ENCODE measurements around the gene MTM1. TPM values are rescaled to one million over a fixed set of nuclear protein-coding genes. Genes with fewer than 3 reads are reported as not detected.

Gene MTM1
- polyA plus RNA-seq, 1 donor from 2014 or later = 15.0 TPM

DNA sequence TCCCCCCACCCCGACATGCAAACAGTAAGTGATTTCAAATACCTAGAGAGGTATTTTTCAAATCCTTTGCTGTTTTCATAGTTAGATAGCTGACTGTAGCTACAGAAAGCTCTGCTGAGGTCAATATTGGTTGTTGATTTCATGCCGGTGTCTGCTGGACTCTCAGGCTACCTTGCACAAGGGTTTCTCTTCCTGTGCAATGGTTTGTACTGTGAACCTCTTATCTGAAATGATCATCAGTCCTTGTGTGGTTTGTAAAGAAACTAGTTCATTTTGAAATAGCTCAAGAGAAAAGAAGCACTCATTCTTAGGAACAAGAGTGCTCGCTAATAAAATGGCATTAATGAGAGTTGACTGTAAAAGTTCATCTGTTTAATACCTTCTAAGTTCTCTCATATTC, 2.1 kb downstream of the MTM1 start:
- Mint-ChIP-seq H3K4me1 (peaks cover 40 to 67% (median 56%) of the 10 kb centered on the region in 3 donors), H3K9me3 (peaks cover 0 to 4% (median 0%) of the 10 kb centered on the region in 3 donors), H3K4me3 (peak overlapping the region; percentile 50 to 96 (median 86)), H3K27ac (peak overlapping the region; percentile 73 to 92 (median 87)), H3K36me3 (no peaks in the 10 kb centered on the region), H3K27me3 (peaks cover 2% of the 10 kb centered on the region)

DNA sequence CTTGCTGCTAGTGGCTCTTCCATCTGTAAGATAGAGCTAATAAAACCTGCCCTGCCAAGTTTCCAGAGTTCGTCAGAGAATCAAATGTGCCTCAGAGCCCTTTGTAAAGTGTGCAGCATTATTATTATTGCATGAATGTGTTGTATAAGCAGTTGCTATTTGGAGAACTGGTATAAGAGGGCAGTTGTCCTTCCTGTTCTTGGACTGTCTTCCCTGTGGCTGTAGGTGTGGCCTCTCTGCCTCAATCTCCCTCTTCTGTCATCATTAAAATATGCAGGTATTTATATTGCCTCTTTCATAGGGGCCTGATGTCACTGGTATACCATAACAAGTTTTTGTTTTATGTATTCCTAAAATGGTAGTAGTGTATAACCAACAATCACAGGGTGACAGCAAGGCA, 3.8 kb downstream of the MTM1 start:
- H3K9me3 Mint-ChIP-seq = peaks cover 0 to 4% (median 0%) of the 10 kb centered on the region in 3 donors
- peak overlapping the region; percentile 12 to 92 (median 86) for H3K27ac Mint-ChIP-seq
- H3K27me3 Mint-ChIP-seq = peaks cover 2% of the 10 kb centered on the region
- H3K4me3 Mint-ChIP-seq = peak overlapping the region in 3 of 4 donors; percentile 72 to 96 (median 83)
- H3K4me1 Mint-ChIP-seq = peaks cover 48 to 79% (median 65%) of the 10 kb centered on the region in 3 donors
- no peaks in the 10 kb centered on the region for H3K36me3 Mint-ChIP-seq

DNA sequence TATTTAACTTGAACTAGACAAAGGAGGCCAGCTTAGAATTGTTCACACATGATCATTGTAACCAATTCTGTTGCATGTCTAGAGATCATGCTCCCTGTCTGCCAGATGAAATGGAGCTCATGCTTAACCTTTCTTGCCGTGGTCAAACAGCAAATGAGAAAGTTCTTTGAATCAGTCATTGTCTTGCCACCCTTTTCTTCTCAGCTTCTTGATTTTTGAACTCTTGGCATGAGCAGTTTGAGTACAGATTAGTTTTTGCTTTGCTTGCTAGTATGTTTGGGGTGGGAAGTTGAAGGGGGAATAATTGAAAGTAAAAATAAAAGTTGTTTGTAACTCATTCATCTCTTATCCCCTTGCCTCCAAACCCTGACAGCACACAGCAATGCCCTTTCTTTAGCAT, 4.7 kb downstream of the MTM1 start:
- peaks cover 2% of the 10 kb centered on the region for H3K27me3 Mint-ChIP-seq
- no peaks in the 10 kb centered on the region for H3K36me3 Mint-ChIP-seq
- H3K4me1 Mint-ChIP-seq = peaks cover 45 to 75% (median 67%) of the 10 kb centered on the region in 3 donors
- H3K27ac Mint-ChIP-seq = peak overlapping the region; percentile 31 to 80 (median 60)
- peak overlapping the region; percentile 25 to 96 (median 56) for H3K4me3 Mint-ChIP-seq
- no peaks in the 10 kb centered on the region for H3K9me3 Mint-ChIP-seq

DNA sequence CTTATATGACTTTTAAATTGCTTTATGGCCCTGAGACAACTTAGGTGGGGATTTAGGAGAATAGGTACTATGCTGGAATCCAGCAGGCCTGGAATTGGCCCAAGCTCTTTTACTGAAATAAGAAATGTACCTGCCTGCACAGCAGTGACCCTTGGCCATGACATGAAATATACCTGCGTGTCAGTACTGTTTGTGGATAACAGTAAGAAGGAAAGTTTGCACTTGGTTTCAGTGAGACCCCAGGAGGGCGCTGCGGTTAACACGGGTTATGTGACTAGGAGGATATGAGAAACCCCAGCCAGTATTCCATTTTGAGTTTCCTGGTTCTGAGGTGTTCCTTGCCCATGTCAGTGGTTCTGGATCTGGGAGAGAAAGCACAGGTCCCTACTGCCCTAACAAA, 5.3 kb downstream of the MTM1 start:
- H3K36me3 Mint-ChIP-seq = no peaks in the 10 kb centered on the region
- H3K27me3 Mint-ChIP-seq = peaks cover 2% of the 10 kb centered on the region
- H3K4me1 Mint-ChIP-seq = peaks cover 44 to 74% (median 67%) of the 10 kb centered on the region in 3 donors
- H3K4me3 Mint-ChIP-seq = peak overlapping the region in 3 of 4 donors; percentile 47 to 96 (median 65)
- peak overlapping the region; percentile 60 to 80 (median 74) for H3K27ac Mint-ChIP-seq
- H3K9me3 Mint-ChIP-seq = no peaks in the 10 kb centered on the region

DNA sequence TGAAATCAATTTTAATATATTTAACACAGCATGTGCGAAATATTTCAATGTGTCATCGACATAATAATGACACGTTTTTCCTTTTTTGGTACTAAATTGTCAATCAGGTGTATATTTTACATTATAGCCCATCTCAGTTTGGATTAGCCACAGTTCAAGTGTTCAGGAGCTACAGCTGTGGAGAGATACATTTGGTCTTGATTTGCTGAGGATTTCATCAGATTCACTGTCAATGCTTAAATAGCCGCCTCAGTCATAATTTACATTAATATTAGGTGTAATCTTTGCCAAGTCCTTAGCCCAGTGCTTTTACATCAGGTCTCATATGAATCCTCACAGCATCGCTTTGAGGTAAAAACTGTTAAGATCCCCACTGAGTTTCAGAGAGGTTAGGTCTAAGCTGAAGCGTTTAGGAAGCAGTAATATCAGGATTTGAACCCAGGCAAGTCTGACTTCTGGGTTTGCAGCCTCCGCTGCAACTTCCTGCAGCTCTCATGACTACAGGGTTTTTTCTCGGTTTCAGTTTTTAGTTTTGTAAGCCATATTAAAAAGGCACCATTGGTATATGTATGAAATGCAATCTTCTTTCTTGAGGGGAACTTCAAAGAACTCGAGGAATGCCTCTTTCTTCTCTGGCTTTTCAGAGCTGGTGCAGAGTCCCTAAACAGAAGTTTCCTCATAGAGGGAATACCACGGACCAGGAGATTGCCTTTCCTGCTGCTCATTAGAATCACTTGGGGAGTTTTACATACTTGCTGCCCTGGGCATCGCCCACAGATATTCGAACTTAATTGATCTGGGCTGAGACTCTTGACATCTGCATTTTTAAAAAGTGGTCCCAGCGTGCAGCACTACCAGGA, 6.4 kb downstream of the MTM1 start:
- Mint-ChIP-seq H3K36me3 (no peaks in the 10 kb centered on the region), H3K9me3 (no peaks in the 10 kb centered on the region), H3K4me1 (peaks cover 44 to 66% (median 63%) of the 10 kb centered on the region in 3 donors), H3K27me3 (peaks cover 2% of the 10 kb centered on the region), H3K27ac (peak overlapping the region; percentile 63 to 82 (median 80)), H3K4me3 (peak overlapping the region; percentile 13 to 91 (median 68))

DNA sequence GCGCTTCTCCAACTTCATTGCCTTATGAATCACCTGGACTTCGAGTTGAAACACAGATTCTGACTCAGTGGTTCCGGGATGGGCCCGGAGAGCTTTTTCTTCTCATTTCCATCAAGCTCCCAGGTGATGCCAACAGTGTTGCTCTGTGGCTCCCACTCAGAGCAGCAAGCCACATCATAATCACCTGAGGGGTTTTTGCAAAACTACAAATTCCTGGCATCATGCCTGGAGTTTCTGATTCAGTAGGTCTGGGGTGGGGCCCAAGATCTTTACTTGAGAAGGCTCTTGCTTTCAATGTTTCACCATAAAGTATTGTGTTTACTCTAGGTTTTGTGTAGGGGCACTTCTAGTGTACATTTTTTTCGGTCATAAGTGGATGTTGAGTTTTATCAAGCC, 7.0 kb downstream of the MTM1 start:
- Mint-ChIP-seq H3K4me1 (peaks cover 44 to 61% (median 58%) of the 10 kb centered on the region in 3 donors), H3K9me3 (no peaks in the 10 kb centered on the region), H3K27me3 (peaks cover 2% of the 10 kb centered on the region), H3K4me3 (peak overlapping the region; percentile 13 to 91 (median 68)), H3K27ac (peak overlapping the region; percentile 63 to 82 (median 80)), H3K36me3 (no peaks in the 10 kb centered on the region)

DNA sequence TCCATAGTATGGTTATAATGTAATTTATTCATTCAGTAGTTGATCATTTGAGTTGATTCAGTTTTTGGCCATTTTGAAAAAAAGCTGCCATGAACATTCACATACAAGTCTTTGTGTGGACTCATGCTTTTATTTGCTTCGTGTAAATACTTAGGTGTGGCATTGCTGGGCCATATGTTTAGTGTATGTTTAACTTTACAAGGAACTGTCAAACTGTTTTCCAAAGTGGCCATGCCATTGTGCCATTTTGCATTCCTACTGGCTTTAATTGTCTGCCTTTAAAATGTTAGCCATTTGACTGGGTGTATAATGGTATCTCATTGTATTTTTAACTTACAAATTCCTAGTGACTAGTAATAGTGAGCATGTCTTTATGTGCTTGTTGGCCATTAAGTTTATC, 8.8 kb downstream of the MTM1 start:
- Mint-ChIP-seq H3K4me1 (peaks cover 40 to 50% (median 45%) of the 10 kb centered on the region in 3 donors), H3K27ac (no peak overlapping the region), H3K36me3 (no peaks in the 10 kb centered on the region), H3K9me3 (no peaks in the 10 kb centered on the region), H3K4me3 (no peak overlapping the region), H3K27me3 (peaks cover under 1% of the 10 kb centered on the region)

DNA sequence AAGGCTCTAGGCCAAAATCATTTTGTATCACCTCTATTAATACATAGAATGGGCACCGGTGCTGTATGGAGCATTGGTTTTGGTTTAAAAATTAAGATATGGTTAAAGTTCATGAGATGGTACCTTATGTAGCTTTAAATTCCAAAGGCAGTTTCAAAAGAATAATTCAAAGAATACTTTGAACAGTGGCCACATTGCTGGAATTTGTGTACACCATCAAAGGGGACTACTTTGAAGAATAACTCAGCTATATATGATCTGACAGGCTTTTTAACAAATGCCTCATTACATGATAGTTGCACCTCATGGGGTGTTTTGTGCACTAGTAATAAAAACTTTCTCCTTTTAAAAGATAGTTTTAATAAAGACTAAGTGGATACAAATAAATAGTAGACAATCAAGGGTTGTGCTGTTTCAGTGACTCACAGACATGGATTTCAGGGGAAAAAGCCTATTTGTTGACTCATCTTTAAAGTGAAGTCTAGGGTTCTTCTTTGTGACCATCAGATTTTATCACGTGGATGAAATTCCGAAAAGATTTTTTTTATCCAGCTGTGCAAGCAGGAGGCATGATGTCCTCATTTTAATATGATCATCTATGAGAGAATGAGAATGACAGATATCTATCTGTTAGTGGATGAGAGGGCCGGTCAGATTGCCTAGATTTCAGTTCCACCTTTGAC, 12.8 kb downstream of the MTM1 start:
- Mint-ChIP-seq H3K4me3 (no peak overlapping the region), H3K27ac (no peak overlapping the region), H3K36me3 (no peaks in the 10 kb centered on the region), H3K4me1 (peaks cover 8 to 12% (median 10%) of the 10 kb centered on the region in 3 donors), H3K27me3 (no peaks in the 10 kb centered on the region), H3K9me3 (no peaks in the 10 kb centered on the region)

DNA sequence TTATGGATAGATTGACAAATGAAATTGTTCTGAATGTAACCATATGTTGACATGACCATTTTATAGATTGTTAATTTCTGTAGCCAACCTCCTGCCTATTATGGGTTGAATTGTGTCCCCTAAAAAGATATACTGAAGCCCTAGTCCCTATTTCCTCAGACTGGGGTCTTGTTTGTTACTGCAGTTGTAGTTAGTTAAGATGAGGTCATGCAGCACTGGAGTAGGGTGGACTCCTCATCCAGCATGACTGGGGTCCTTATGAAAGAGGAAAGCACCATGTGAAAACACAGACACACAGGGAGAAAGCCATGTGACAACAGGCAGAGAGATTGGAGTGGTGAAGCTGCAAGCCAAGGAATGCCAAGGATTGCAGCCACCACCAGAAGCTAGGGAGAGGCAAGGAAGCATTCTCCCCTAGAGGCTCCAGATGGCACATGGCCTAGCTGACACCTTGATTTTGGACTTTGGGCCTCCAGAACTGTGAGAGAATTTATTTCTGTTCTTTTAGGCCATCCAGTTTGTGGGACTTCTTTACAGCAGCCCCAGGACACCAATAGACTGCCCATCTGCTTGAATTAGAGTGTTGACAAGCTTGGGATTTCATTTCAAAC, 14.0 kb downstream of the MTM1 start:
- H3K36me3 Mint-ChIP-seq = no peaks in the 10 kb centered on the region
- H3K4me1 Mint-ChIP-seq = peaks cover 4 to 11% (median 6%) of the 10 kb centered on the region in 3 donors
- no peak overlapping the region for H3K4me3 Mint-ChIP-seq
- no peaks in the 10 kb centered on the region for H3K9me3 Mint-ChIP-seq
- no peak overlapping the region for H3K27ac Mint-ChIP-seq
- H3K27me3 Mint-ChIP-seq = no peaks in the 10 kb centered on the region

DNA sequence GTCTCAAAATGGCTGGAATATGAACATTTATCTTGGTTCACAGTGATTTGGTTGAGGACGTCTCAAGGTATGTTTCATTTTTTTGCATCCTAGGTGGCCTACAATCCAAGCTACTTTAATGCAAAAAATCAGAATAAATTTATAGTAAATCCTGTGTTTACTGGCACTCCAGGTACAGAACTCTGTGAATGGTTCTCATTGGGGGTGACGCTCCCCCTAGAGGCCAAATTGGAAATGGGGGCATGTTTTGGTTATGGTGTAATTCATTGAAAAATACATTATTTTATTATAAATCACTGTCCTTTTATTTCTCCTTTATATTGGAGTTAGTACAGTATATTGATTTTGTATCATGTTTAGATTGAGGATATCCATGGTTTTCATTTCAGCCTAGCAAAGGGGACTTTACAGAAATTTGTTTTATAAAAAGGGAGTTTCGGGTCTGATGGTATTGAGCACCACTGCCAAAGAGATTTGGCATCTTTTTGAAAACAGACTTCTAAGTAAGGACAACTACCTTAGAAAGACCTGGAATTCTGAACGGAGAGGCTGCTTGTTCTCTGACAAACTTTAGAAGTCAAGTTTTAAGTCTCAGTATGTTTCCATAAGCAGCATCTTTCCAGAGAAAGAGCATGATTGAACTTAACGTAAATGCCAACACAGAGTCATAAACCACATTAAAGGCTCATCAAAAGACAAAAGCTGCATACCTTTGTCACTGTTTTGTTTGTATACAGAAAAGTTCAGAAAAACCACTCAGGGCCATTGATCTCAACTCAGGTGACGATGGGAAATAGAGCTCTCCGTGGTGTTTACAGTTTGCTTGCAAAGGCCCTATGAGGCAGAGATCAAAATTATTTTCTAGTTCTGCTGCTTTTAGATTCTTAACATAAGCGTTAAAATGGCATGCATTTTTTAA, 19.4 kb downstream of the MTM1 start:
- no peak overlapping the region for H3K27ac Mint-ChIP-seq
- H3K9me3 Mint-ChIP-seq = no peaks in the 10 kb centered on the region
- no peaks in the 10 kb centered on the region for H3K36me3 Mint-ChIP-seq
- H3K27me3 Mint-ChIP-seq = no peaks in the 10 kb centered on the region
- peaks cover 3 to 10% (median 8%) of the 10 kb centered on the region in 3 donors for H3K4me1 Mint-ChIP-seq
- H3K4me3 Mint-ChIP-seq = no peak overlapping the region

DNA sequence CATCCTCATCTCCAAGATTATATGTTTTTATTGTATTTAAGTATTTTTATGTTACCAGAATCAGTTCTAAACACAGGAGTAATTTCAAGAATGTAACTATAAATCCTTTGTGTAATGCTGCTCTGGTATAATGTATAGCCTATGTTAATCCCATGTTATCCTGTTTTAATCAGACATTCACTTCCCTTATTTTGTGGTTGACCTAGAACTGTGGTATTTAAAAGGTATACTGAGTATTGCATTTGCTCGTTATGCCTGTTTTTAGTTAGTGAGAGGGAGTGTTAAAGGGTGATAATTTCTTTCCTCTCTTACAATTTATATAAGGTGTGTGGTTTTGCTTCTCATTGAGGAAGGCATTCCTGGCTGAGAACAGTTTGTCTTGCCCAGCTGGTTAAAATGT, 26.2 kb downstream of the MTM1 start:
- no peaks in the 10 kb centered on the region for H3K27me3 Mint-ChIP-seq
- no peaks in the 10 kb centered on the region for H3K36me3 Mint-ChIP-seq
- no peak overlapping the region for H3K27ac Mint-ChIP-seq
- peaks cover 8 to 14% (median 10%) of the 10 kb centered on the region in 3 donors for H3K4me1 Mint-ChIP-seq
- no peaks in the 10 kb centered on the region for H3K9me3 Mint-ChIP-seq
- no peak overlapping the region for H3K4me3 Mint-ChIP-seq

DNA sequence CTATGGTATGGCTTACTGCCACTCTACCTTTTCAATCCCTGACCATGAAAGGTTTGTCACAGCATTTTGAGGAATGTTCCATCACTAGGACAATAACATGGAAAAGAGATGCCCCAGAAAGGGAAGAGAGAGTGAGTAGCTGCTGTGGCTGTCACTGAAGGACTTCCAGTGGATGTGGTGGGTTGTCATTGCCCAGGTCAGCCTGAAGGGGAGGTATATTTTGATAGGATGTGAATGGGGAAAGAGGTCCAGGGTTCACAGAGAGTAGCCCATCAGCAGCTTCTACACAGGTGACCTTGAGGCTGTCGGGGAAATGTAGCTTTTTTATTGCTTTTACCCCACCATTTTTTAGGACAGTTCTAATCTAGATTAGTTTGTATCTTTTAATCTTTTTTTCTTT, 30.8 kb downstream of the MTM1 start:
- Mint-ChIP-seq H3K4me1 (peaks cover 2 to 3% (median 3%) of the 10 kb centered on the region in 3 donors), H3K9me3 (no peaks in the 10 kb centered on the region), H3K36me3 (no peaks in the 10 kb centered on the region), H3K4me3 (no peak overlapping the region), H3K27ac (no peak overlapping the region), H3K27me3 (no peaks in the 10 kb centered on the region)

DNA sequence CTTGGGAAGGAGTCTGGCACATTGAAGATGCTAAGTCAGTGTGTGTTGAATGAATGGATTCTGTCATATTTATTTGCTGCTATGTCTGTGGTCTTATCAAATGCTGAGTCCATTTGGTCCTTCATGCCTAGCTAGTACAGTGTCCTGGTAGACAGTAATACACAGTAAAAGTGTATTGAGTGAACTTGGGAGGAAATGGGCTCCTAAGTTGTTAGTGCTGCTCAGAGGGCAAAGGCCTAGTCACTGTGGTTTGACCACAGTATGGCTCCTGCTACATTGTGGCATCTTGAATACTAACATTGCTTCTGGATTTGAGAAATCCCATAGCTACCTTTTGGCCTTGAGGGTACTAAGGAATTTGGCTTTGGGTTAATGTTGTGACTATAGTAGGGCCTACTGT, 33.9 kb downstream of the MTM1 start:
- Mint-ChIP-seq H3K4me1 (peaks cover 0 to 2% (median 0%) of the 10 kb centered on the region in 3 donors), H3K27ac (no peak overlapping the region), H3K27me3 (no peaks in the 10 kb centered on the region), H3K4me3 (no peak overlapping the region), H3K36me3 (no peaks in the 10 kb centered on the region), H3K9me3 (no peaks in the 10 kb centered on the region)

DNA sequence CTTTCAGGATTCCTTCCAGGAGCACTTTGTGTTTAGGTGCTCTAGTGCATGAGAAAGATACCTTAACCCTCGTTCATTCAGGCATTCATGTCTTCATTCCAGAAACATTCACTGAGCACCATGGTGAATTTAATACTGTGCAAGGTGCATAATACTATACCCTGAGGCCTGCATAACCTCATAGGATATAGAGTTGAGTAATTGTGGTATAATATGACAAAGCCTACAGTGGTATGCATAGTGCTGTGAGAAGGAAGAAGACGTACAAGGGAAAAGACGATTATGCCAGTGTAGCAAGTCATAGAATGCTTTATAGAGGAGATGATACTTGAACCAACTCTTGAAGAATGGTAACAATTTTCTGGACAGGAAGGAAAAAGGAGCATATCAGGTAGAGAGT, 34.3 kb downstream of the MTM1 start:
- Mint-ChIP-seq H3K4me1 (peaks cover 0 to 4% (median 0%) of the 10 kb centered on the region in 3 donors), H3K27ac (no peak overlapping the region), H3K9me3 (no peaks in the 10 kb centered on the region), H3K36me3 (no peaks in the 10 kb centered on the region), H3K27me3 (no peaks in the 10 kb centered on the region), H3K4me3 (no peak overlapping the region)

Measured in IgD-negative memory B cell (primary cell).